WTC11 (cell line): Measurements from ENCODE around the gene PFKFB4. TPM values are rescaled to one million over a fixed set of nuclear protein-coding genes. Genes with fewer than 3 reads are reported as not detected.
A peak's percentile ranks its signal among the peaks of the same experiment; 100 is the strongest.

ENCODE experiments used
- ATAC-seq: fragments of 200-7000 bp; cut with Tn5 transposase; 2 replicates; pipeline ENCODE4 v1.10.0; 2021; ENCODE audit warnings: mild to moderate bottlenecking, moderate library complexity
- CTCF ChIA-PET: fragments of 300-600 bp; sonication (Branson Sonifier 250); formaldehyde crosslinking; loops from one replicate; lab custom pipeline; 2021; ENCODE audit warnings: antibody characterized with exemption; lab: Charles Lee
- POLR2A ChIA-PET: fragments of 350-600 bp; sonication (Branson Sonifier 250); formaldehyde crosslinking; loops from one replicate; lab custom pipeline; 2021; ENCODE audit warnings: antibody characterized with exemption; lab: Charles Lee
- DNase-seq: peaks from one replicate; pipeline ENCODE4 v3.0.0; 2021; ENCODE audit warnings: low spot score
- H3K27ac Mint-ChIP-seq: 2 replicates; pipeline ENCODE4 v1.8.0; 2021; ENCODE audit warnings: mixed read lengths
- H3K27me3 Mint-ChIP-seq: 2 replicates; pipeline ENCODE4 v1.8.0; 2021; ENCODE audit warnings: low read depth, mild to moderate bottlenecking, moderate library complexity, mixed read lengths
- H3K36me3 Mint-ChIP-seq: 2 replicates; pipeline ENCODE4 v1.8.0; 2021; ENCODE audit warnings: mixed read lengths
- H3K4me1 Mint-ChIP-seq: 2 replicates; pipeline ENCODE4 v1.8.0; 2022; ENCODE audit warnings: mixed read lengths
- H3K4me3 Mint-ChIP-seq: 2 replicates; pipeline ENCODE4 v1.8.0; 2021; ENCODE audit warnings: mild to moderate bottlenecking, moderate library complexity, mixed read lengths
- H3K9me3 Mint-ChIP-seq: 2 replicates; pipeline ENCODE4 v1.8.0; 2021; ENCODE audit warnings: mixed read lengths
- NR3C1 ChIP-seq: sonication (generic); formaldehyde crosslinking; conservative IDR thresholded peaks from 2 replicates; pipeline ENCODE4 v1.8.1; 2023; ENCODE audit warnings: low read depth, mild to moderate bottlenecking, missing genetic modification reagents
- RELA ChIP-seq: sonication (generic); formaldehyde crosslinking; IDR thresholded peaks from 2 replicates; pipeline ENCODE4 v1.8.1; 2022; ENCODE audit warnings: missing genetic modification reagents, mild to moderate bottlenecking, borderline replicate concordance
- SP1 ChIP-seq: sonication (generic); formaldehyde crosslinking; conservative IDR thresholded peaks from 2 replicates; pipeline ENCODE4 v1.8.1; 2022; ENCODE audit warnings: missing genetic modification reagents
- TEAD4 ChIP-seq: sonication (generic); formaldehyde crosslinking; IDR thresholded peaks from 2 replicates; pipeline ENCODE4 v1.8.0; 2022; ENCODE audit warnings: mild to moderate bottlenecking, missing genetic modification reagents
- ZNF317 ChIP-seq: sonication (generic); formaldehyde crosslinking; IDR thresholded peaks from 2 replicates; pipeline ENCODE4 v1.8.1; 2023; ENCODE audit warnings: low read depth, mild to moderate bottlenecking, moderate library complexity, missing genetic modification reagents, borderline replicate concordance
- total RNA-seq: library from RNA; stranded (reverse); gene quantifications from 3 replicates; pipeline ENCODE4 v1.2.3, GENCODE V29; 2021
- TF ChIP-seq, protein P1 (sequence below): fragments of 200-600 bp; IDR thresholded peaks from 2 replicates; pipeline ENCODE4 v1.8.0; 2022; ENCODE audit warnings: antibody characterized with exemption
- TF ChIP-seq, protein P2 (sequence below): sonication (generic); formaldehyde crosslinking; conservative IDR thresholded peaks from 2 replicates; pipeline ENCODE4 v1.8.1; 2023; ENCODE audit warnings: mild to moderate bottlenecking, low read depth, missing genetic modification reagents, moderate library complexity
- TF ChIP-seq, protein P3 (sequence below): sonication (generic); formaldehyde crosslinking; IDR thresholded peaks from 2 replicates; pipeline ENCODE4 v1.8.1; 2023; ENCODE audit warnings: mild to moderate bottlenecking, missing genetic modification reagents
- TF ChIP-seq, protein P4 (sequence below): sonication (generic); formaldehyde crosslinking; IDR thresholded peaks from 2 replicates; pipeline ENCODE4 v1.8.1; 2022; ENCODE audit warnings: low read depth, missing genetic modification reagents, borderline replicate concordance
- TF ChIP-seq, protein P5 (sequence below): sonication (generic); formaldehyde crosslinking; IDR thresholded peaks from 2 replicates; pipeline ENCODE4 v1.8.1; 2022; ENCODE audit warnings: mild to moderate bottlenecking, missing genetic modification reagents, moderate library complexity, borderline replicate concordance
- TF ChIP-seq, protein P6 (sequence below): fragments of 250-450 bp; sonication (Bioruptor Pico); IDR thresholded peaks from 2 replicates; pipeline ENCODE4 v1.9.0; 2021; ENCODE audit warnings: mild to moderate bottlenecking, borderline replicate concordance

PFKFB4 gene
- total RNA-seq, 1 experiment from 2014 or later = 18.0 TPM

DNA sequence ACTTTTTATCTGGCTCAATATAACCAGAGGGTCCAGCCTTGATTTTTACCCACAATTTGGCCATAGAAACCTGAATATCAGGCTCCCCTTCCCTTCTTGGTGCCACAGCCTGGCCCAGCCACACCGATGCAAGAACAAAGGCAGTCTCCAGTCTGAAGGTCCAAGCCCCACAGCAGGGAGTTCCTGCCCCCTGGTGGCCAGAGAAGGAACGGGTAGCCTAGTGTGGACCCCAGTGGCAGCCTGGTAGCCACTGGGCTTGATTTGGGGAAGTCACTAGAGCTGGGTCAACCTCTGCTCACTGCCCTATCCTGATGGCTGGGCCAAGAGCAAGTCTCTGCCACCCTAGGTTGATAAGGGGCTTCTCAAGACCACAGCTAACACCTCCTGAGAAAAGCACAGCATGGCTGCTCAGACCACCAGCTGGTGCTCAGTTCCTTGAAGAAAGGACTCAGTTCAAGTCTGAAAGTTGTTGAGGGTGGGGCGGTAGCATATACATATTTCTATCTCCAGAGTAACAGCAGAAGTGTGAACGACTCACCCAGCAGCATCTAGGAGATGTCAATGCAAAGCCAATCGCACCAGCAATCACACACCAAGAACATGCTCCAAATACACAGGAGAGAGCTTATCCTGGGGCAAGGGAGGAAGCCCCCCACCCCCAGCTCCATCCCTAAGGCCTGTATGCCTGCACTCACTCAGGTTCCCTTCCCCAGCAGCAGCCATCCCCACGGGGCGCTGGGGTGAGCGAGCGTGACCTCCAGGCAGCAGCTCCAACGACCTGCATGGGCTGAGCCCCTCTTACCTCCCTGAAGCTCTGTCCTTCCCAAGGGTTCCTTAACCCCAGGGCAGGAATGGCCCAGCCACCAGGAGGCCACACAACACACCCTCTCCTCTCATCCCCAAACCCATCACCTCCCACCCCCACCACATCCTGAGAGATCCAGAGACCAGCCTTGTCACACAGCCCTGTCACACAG is 7.6 kb downstream of the PFKFB4 start:
- Mint-ChIP-seq H3K9me3 (no peaks in the 10 kb centered on the region), H3K27ac (peak overlapping the region; percentile 87), H3K36me3 (peaks cover 53% of the 10 kb centered on the region), H3K4me3 (no peak overlapping the region), H3K27me3 (no peaks in the 10 kb centered on the region), H3K4me1 (peaks cover 16% of the 10 kb centered on the region)
- TF ChIP-seq, protein P1, sequence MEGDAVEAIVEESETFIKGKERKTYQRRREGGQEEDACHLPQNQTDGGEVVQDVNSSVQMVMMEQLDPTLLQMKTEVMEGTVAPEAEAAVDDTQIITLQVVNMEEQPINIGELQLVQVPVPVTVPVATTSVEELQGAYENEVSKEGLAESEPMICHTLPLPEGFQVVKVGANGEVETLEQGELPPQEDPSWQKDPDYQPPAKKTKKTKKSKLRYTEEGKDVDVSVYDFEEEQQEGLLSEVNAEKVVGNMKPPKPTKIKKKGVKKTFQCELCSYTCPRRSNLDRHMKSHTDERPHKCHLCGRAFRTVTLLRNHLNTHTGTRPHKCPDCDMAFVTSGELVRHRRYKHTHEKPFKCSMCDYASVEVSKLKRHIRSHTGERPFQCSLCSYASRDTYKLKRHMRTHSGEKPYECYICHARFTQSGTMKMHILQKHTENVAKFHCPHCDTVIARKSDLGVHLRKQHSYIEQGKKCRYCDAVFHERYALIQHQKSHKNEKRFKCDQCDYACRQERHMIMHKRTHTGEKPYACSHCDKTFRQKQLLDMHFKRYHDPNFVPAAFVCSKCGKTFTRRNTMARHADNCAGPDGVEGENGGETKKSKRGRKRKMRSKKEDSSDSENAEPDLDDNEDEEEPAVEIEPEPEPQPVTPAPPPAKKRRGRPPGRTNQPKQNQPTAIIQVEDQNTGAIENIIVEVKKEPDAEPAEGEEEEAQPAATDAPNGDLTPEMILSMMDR = peak; percentile 76
- TF ChIP-seq NR3C1 (CRISPR knock-in tag) = no peak
- peak; percentile 97 for ATAC-seq
- peak; percentile 91 for DNase-seq
- ChIA-PET CTCF (interaction anchor here (0.6 to 5.2 kb wide), 39 partner anchors 9 to 355 kb away, joined by 3 to 71 read pairs (median 5); partner anchors contain the start of genes ATRIP, CCDC51, CELSR3 and NCKIPSD), POLR2A (interaction anchor here (0.6 to 0.8 kb wide), 2 partner anchors 76 to 241 kb away, joined by 3 to 6 read pairs; no protein-coding TSS in a partner anchor)

DNA sequence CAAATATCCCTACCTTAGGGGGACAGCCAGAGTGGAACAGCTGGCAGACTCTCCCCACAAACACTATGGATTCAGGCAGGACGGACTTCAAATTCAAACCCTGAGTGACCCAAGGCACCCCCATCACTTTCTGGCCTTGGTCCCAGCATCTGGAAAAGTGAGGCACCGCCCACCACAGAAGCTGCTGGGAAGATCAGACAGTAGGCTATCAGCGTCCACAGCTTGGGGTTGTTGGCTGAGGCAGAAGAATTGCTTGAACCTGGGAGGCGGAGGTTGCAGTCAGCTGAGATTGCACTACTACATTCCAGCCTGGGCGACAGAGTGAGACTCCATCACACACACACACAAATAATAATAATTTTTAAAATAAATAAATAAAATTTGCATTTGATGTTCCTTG is 8.5 kb downstream of the PFKFB4 start:
- ChIA-PET POLR2A (interaction anchor here (0.8 kb wide), 1 partner anchor 82 kb away, joined by 3 read pairs; no protein-coding TSS in a partner anchor), CTCF (interaction anchor here (1.1 to 5.2 kb wide), 10 partner anchors 8 to 271 kb away, joined by 3 to 71 read pairs (median 13); partner anchors contain the start of gene PFKFB4)
- no peak for ATAC-seq

DNA sequence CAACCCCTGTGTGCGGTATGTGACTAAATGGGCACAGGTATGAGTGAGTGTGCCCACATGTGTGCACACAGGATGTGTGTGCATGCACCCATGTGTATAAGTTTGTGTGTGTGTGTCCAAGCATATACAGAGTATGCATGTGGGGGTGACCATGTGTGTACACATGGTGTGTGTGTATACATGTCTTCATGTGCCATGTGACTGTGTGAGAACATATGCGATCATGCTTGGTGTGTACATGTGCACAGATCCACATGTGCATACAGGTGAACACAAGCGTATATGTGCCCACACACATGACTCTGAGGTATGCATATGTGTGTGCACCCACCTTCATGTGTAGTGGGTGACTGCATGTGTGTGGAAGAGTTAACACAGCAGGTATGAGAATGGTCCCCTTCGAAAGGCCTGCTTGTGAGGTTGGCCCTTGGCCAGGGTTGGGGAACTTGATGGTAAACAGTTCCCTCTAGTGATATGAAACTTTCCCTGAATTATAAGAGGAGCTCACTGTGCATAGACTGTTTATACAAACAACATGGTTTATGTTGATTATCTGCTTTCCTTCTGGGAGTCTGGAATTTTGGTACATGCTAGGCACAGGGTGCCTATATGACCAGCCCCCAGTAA is 10.3 kb downstream of the PFKFB4 start:
- Mint-ChIP-seq H3K27me3 (no peaks in the 10 kb centered on the region), H3K27ac (no peak overlapping the region; the same call in 1 of the 2 replicates), H3K36me3 (peaks cover 54% of the 10 kb centered on the region), H3K9me3 (no peaks in the 10 kb centered on the region), H3K4me1 (peaks cover 3% of the 10 kb centered on the region; the same call in 1 of the 2 replicates), H3K4me3 (no peak overlapping the region)
- ChIA-PET CTCF (no interaction called here), POLR2A (no interaction called here)
- DNase-seq (no peak), ATAC-seq (no peak)
- TF ChIP-seq, protein P2, sequence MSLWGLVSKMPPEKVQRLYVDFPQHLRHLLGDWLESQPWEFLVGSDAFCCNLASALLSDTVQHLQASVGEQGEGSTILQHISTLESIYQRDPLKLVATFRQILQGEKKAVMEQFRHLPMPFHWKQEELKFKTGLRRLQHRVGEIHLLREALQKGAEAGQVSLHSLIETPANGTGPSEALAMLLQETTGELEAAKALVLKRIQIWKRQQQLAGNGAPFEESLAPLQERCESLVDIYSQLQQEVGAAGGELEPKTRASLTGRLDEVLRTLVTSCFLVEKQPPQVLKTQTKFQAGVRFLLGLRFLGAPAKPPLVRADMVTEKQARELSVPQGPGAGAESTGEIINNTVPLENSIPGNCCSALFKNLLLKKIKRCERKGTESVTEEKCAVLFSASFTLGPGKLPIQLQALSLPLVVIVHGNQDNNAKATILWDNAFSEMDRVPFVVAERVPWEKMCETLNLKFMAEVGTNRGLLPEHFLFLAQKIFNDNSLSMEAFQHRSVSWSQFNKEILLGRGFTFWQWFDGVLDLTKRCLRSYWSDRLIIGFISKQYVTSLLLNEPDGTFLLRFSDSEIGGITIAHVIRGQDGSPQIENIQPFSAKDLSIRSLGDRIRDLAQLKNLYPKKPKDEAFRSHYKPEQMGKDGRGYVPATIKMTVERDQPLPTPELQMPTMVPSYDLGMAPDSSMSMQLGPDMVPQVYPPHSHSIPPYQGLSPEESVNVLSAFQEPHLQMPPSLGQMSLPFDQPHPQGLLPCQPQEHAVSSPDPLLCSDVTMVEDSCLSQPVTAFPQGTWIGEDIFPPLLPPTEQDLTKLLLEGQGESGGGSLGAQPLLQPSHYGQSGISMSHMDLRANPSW (CRISPR knock-in tag) = no peak
- TF ChIP-seq, protein P3, sequence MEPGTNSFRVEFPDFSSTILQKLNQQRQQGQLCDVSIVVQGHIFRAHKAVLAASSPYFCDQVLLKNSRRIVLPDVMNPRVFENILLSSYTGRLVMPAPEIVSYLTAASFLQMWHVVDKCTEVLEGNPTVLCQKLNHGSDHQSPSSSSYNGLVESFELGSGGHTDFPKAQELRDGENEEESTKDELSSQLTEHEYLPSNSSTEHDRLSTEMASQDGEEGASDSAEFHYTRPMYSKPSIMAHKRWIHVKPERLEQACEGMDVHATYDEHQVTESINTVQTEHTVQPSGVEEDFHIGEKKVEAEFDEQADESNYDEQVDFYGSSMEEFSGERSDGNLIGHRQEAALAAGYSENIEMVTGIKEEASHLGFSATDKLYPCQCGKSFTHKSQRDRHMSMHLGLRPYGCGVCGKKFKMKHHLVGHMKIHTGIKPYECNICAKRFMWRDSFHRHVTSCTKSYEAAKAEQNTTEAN = no peak
- TF ChIP-seq, protein P4, sequence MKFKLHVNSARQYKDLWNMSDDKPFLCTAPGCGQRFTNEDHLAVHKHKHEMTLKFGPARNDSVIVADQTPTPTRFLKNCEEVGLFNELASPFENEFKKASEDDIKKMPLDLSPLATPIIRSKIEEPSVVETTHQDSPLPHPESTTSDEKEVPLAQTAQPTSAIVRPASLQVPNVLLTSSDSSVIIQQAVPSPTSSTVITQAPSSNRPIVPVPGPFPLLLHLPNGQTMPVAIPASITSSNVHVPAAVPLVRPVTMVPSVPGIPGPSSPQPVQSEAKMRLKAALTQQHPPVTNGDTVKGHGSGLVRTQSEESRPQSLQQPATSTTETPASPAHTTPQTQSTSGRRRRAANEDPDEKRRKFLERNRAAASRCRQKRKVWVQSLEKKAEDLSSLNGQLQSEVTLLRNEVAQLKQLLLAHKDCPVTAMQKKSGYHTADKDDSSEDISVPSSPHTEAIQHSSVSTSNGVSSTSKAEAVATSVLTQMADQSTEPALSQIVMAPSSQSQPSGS (CRISPR knock-in tag) = no peak
- TF ChIP-seq, protein P5, sequence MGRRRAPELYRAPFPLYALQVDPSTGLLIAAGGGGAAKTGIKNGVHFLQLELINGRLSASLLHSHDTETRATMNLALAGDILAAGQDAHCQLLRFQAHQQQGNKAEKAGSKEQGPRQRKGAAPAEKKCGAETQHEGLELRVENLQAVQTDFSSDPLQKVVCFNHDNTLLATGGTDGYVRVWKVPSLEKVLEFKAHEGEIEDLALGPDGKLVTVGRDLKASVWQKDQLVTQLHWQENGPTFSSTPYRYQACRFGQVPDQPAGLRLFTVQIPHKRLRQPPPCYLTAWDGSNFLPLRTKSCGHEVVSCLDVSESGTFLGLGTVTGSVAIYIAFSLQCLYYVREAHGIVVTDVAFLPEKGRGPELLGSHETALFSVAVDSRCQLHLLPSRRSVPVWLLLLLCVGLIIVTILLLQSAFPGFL = no peak
- TF ChIP-seq ZNF317 (CRISPR knock-in tag) (no peak), SP1 (CRISPR knock-in tag) (no peak), TEAD4 (CRISPR knock-in tag) (no peak), RELA (CRISPR knock-in tag) (no peak)
- TF ChIP-seq, protein P6, sequence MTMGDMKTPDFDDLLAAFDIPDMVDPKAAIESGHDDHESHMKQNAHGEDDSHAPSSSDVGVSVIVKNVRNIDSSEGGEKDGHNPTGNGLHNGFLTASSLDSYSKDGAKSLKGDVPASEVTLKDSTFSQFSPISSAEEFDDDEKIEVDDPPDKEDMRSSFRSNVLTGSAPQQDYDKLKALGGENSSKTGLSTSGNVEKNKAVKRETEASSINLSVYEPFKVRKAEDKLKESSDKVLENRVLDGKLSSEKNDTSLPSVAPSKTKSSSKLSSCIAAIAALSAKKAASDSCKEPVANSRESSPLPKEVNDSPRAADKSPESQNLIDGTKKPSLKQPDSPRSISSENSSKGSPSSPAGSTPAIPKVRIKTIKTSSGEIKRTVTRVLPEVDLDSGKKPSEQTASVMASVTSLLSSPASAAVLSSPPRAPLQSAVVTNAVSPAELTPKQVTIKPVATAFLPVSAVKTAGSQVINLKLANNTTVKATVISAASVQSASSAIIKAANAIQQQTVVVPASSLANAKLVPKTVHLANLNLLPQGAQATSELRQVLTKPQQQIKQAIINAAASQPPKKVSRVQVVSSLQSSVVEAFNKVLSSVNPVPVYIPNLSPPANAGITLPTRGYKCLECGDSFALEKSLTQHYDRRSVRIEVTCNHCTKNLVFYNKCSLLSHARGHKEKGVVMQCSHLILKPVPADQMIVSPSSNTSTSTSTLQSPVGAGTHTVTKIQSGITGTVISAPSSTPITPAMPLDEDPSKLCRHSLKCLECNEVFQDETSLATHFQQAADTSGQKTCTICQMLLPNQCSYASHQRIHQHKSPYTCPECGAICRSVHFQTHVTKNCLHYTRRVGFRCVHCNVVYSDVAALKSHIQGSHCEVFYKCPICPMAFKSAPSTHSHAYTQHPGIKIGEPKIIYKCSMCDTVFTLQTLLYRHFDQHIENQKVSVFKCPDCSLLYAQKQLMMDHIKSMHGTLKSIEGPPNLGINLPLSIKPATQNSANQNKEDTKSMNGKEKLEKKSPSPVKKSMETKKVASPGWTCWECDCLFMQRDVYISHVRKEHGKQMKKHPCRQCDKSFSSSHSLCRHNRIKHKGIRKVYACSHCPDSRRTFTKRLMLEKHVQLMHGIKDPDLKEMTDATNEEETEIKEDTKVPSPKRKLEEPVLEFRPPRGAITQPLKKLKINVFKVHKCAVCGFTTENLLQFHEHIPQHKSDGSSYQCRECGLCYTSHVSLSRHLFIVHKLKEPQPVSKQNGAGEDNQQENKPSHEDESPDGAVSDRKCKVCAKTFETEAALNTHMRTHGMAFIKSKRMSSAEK (CRISPR knock-in tag) = no peak

More for the DNA sequence above, 8.5 kb downstream of the PFKFB4 start:
- no peak for DNase-seq
- Mint-ChIP-seq H3K27me3 (no peaks in the 10 kb centered on the region), H3K27ac (no peak overlapping the region), H3K9me3 (no peaks in the 10 kb centered on the region), H3K4me3 (no peak overlapping the region), H3K36me3 (peaks cover 50% of the 10 kb centered on the region), H3K4me1 (peaks cover 8% of the 10 kb centered on the region)
- TF ChIP-seq, protein P5 = no peak
